ENCODE measurements around the gene EIPR1.

The EIPR1 gene

DNA sequence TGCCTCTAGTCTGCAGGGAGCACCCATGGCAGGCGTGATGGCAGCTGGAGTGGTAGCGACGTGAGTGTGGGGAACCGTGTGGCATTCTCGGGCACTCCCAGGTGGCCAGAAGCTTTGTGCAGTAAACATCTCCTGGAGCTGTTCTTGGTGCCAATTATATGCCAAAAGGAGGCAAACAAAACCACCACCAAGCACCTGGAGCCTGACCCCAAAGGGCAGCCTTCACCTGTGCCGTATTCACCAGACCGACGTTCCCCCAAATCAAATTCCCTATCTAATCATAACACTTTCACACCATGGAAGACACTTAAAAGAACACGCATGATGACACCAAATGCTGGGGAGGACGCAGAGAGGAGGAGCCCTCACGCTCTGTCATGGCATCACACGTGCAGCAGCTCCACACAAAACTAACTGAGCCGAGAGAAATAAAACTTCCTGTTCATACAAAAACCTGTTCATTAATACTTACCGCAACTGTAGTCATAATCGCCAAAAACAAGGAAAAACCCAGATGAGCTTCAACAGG lies 123.6 kb downstream of the EIPR1 start:
- Histone ChIP-seq H3K27ac (ENCODE audit: insufficient read depth, low read depth, low read length, poor library complexity, severe bottlenecking) (no peak overlapping the region), H3K36me3 (ENCODE audit: control insufficient read depth, insufficient read depth, low read length) (peaks cover 2% of the 10 kb centered on the region), H3K9me3 (ENCODE audit: control insufficient read depth, low read length) (no peaks in the 10 kb centered on the region), H3K4me1 (ENCODE audit: control insufficient read depth, insufficient read depth, low read length) (no peaks in the 10 kb centered on the region), H3K27me3 (ENCODE audit: control insufficient read depth, insufficient read depth, low read length, poor library complexity, severe bottlenecking) (no peaks in the 10 kb centered on the region), H3K4me3 (ENCODE audit: insufficient read depth, low read depth, low read length) (no peak overlapping the region)
- 89% methylated on average over 15 of the region's 15 CpGs for WGBS, 2 experiments

- Histone ChIP-seq H3K9me3 (ENCODE audit: control insufficient read depth, low read length) (no peaks in the 10 kb centered on the region), H3K4me3 (ENCODE audit: insufficient read depth, low read depth, low read length) (no peak overlapping the region), H3K4me1 (ENCODE audit: control insufficient read depth, insufficient read depth, low read length) (no peaks in the 10 kb centered on the region), H3K36me3 (ENCODE audit: control insufficient read depth, insufficient read depth, low read length) (peaks cover 6% of the 10 kb centered on the region), H3K27me3 (ENCODE audit: control insufficient read depth, insufficient read depth, low read length, poor library complexity, severe bottlenecking) (no peaks in the 10 kb centered on the region), H3K27ac (ENCODE audit: insufficient read depth, low read depth, low read length, poor library complexity, severe bottlenecking) (no peak overlapping the region)
- 92 to 93% methylated on average over 15 of the region's 15 CpGs for WGBS, 2 experiments
Measured at GRCh38 chr2:3251946-3252345, 125.7 kb downstream of the EIPR1 start.

GRCh38 chr2:3249476-3249962 lies 128.1 kb downstream of the EIPR1 start:
- 80 to 94% methylated on average over 2 of the region's 2 CpGs for WGBS, 2 experiments
- no peaks in the 10 kb centered on the region for H3K9me3 ChIP-seq (ENCODE audit: control insufficient read depth, low read length)
- H3K4me3 ChIP-seq (ENCODE audit: insufficient read depth, low read depth, low read length) = no peak overlapping the region
- no peaks in the 10 kb centered on the region for H3K27me3 ChIP-seq (ENCODE audit: control insufficient read depth, insufficient read depth, low read length, poor library complexity, severe bottlenecking)
- peaks cover 6% of the 10 kb centered on the region for H3K36me3 ChIP-seq (ENCODE audit: control insufficient read depth, insufficient read depth, low read length)
- no peak overlapping the region for H3K27ac ChIP-seq (ENCODE audit: insufficient read depth, low read depth, low read length, poor library complexity, severe bottlenecking)
- H3K4me1 ChIP-seq (ENCODE audit: control insufficient read depth, insufficient read depth, low read length) = no peaks in the 10 kb centered on the region

DNA sequence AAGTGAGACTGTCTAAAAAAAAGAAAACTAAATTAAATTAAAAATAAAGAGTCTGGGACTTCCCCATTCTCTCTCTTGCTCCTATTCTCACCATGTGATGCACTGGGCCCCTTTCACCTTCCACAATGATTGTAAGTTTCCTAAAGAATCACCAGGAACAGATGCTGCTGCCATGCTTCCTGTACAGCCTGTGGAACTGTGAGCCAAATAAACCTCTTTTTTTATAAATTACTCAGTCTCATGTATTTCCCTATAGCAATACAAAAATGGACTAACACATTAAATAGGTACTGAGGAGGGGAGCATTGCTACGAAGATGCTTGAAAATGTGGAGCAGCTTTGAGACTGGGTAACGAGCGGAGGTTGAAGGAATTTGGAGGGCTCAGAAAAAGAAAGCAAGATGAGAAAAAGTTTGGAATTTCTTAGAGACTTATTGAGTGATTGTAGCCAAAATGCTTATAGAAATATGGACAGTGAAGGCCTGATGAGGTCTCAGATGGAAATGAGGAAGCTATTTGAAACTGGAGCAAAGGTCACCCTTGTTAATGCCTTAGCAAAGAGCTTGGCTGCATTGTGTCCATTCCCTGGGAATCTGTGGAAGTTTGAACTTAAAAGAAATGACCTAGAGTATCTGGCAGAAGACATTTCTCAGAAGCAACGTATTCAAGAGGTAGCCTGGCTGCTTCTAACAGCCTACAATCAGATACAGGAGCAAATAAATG lies 128.7 kb downstream of the EIPR1 start:
- Histone ChIP-seq H3K36me3 (ENCODE audit: control insufficient read depth, insufficient read depth, low read length) (peaks cover 6% of the 10 kb centered on the region), H3K27me3 (ENCODE audit: control insufficient read depth, insufficient read depth, low read length, poor library complexity, severe bottlenecking) (no peaks in the 10 kb centered on the region), H3K4me3 (ENCODE audit: insufficient read depth, low read depth, low read length) (no peak overlapping the region), H3K27ac (ENCODE audit: insufficient read depth, low read depth, low read length, poor library complexity, severe bottlenecking) (no peak overlapping the region), H3K4me1 (ENCODE audit: control insufficient read depth, insufficient read depth, low read length) (no peaks in the 10 kb centered on the region), H3K9me3 (ENCODE audit: control insufficient read depth, low read length) (no peaks in the 10 kb centered on the region)
- 94 to 96% methylated on average over 4 of the region's 4 CpGs for WGBS, 2 experiments

DNA sequence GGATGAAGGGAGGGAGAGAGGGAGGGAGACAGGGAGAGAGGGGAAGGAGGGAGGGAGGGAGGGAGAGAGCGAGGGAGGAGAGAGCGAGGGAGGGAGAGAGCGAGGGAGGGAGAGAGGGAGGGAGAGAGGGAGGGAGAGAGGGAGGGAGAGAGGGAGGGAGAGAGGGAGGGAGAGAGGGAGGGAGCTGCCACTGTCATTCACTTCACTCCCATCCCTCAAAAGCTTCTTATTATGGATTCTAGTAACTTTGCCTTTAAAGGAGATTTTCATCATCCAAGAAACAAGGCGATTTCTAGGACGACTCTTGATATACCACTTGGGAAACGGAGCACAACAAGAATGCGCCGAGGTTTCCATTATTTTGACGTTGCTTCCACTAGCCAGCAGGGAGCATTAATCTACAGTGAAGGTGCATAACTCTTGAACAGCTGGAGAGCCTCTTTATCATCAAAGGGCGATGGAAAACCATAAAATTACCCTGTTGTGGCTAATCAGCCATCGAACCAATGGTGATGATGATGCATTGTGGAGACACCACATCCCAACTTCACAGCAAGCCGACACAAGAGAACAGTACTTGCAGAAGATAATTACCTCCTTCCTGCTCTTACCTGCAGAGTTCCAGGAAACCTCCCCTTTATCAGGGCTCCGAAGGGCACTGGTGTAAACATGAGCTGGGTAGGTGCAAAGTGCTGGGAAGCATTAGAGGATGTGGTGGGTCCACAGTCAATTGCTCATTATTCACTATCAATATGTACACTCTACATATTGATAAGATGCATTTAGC lies 130.5 kb downstream of the EIPR1 start:
- 80 to 85% methylated on average over 10 of the region's 13 CpGs for WGBS, 2 experiments
- no peaks in the 10 kb centered on the region for H3K27me3 ChIP-seq (ENCODE audit: control insufficient read depth, insufficient read depth, low read length, poor library complexity, severe bottlenecking)
- no peaks in the 10 kb centered on the region for H3K4me1 ChIP-seq (ENCODE audit: control insufficient read depth, insufficient read depth, low read length)
- H3K27ac ChIP-seq (ENCODE audit: insufficient read depth, low read depth, low read length, poor library complexity, severe bottlenecking) = no peak overlapping the region
- H3K36me3 ChIP-seq (ENCODE audit: control insufficient read depth, insufficient read depth, low read length) = peaks cover 6% of the 10 kb centered on the region
- no peak overlapping the region for H3K4me3 ChIP-seq (ENCODE audit: insufficient read depth, low read depth, low read length)
- H3K9me3 ChIP-seq (ENCODE audit: control insufficient read depth, low read length) = no peaks in the 10 kb centered on the region

- H3K36me3 ChIP-seq (ENCODE audit: control insufficient read depth, insufficient read depth, low read length) = peaks cover 6% of the 10 kb centered on the region
- no peak overlapping the region for H3K27ac ChIP-seq (ENCODE audit: insufficient read depth, low read depth, low read length, poor library complexity, severe bottlenecking)
- H3K27me3 ChIP-seq (ENCODE audit: control insufficient read depth, insufficient read depth, low read length, poor library complexity, severe bottlenecking) = no peaks in the 10 kb centered on the region
- H3K4me1 ChIP-seq (ENCODE audit: control insufficient read depth, insufficient read depth, low read length) = no peaks in the 10 kb centered on the region
- no peak overlapping the region for H3K4me3 ChIP-seq (ENCODE audit: insufficient read depth, low read depth, low read length)
- no peaks in the 10 kb centered on the region for H3K9me3 ChIP-seq (ENCODE audit: control insufficient read depth, low read length)
- WGBS, 2 experiments = 73 to 83% methylated on average over 4 of the region's 6 CpGs
Measured at GRCh38 chr2:3246406-3246805, 131.2 kb downstream of the EIPR1 start.

DNA sequence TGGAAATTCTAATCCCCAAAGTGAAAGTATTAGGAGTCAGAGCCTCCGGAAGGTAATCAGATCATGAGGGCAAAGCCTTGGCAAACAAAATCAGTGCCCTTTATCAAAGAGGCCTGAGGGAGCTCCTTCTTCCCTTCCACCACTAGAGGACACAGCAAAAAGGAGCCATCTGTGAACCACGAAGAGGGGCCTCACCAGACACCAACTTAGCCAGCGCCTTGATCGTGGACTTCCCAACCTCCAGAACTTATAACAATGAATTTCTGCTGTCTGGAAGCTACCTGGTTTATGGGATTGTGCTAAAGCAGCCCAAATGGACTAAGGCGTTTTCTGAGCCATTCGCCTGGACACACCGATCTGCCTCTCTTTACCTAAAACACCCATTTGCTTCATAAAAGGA lies 133.1 kb downstream of the EIPR1 start:
- no peaks in the 10 kb centered on the region for H3K4me1 ChIP-seq (ENCODE audit: control insufficient read depth, insufficient read depth, low read length)
- WGBS, 2 experiments = 95 to 97% methylated on average over 7 of the region's 7 CpGs
- H3K27ac ChIP-seq (ENCODE audit: insufficient read depth, low read depth, low read length, poor library complexity, severe bottlenecking) = no peak overlapping the region
- H3K4me3 ChIP-seq (ENCODE audit: insufficient read depth, low read depth, low read length) = no peak overlapping the region
- H3K9me3 ChIP-seq (ENCODE audit: control insufficient read depth, low read length) = no peaks in the 10 kb centered on the region
- no peaks in the 10 kb centered on the region for H3K27me3 ChIP-seq (ENCODE audit: control insufficient read depth, insufficient read depth, low read length, poor library complexity, severe bottlenecking)
- H3K36me3 ChIP-seq (ENCODE audit: control insufficient read depth, insufficient read depth, low read length) = peaks cover 4% of the 10 kb centered on the region

- Histone ChIP-seq H3K9me3 (ENCODE audit: control insufficient read depth, low read length) (no peaks in the 10 kb centered on the region), H3K27ac (ENCODE audit: insufficient read depth, low read depth, low read length, poor library complexity, severe bottlenecking) (no peak overlapping the region), H3K27me3 (ENCODE audit: control insufficient read depth, insufficient read depth, low read length, poor library complexity, severe bottlenecking) (no peaks in the 10 kb centered on the region), H3K36me3 (ENCODE audit: control insufficient read depth, insufficient read depth, low read length) (peaks cover 4% of the 10 kb centered on the region), H3K4me3 (ENCODE audit: insufficient read depth, low read depth, low read length) (no peak overlapping the region), H3K4me1 (ENCODE audit: control insufficient read depth, insufficient read depth, low read length) (no peaks in the 10 kb centered on the region)
- WGBS, 2 experiments = 72 to 74% methylated on average over 6 of the region's 6 CpGs
Measured at GRCh38 chr2:3243804-3244203, 133.8 kb downstream of the EIPR1 start.

DNA sequence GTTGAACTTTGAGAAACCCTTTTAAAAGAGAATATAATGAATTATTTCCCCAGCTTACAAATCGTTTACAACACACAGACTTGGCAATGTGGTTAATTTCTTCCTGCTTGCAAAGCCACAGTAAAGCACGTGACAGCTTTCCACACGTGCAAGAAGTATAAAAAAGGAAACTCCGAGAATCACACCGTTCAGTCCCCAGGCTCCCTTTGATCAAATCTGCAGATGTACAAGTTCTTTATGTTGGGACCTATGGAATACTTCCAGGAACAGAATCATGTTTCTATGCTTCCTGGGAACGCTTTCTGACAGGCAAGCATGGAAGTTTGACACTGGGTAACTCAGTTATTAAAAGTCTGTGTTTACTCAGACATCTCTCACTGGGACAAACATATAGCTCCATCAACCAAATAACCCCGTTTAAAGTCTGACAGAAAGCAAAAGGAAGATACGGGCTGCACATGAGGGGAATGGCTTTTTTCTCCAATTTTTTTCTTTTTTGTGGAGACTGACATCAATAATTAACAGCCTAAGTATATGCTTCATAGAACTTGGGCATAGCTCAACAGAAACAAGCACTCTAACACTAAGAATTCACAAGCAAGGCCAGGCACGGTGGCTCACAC lies 134.8 kb downstream of the EIPR1 start:
- H3K27ac ChIP-seq (ENCODE audit: insufficient read depth, low read depth, low read length, poor library complexity, severe bottlenecking) = no peak overlapping the region
- H3K9me3 ChIP-seq (ENCODE audit: control insufficient read depth, low read length) = no peaks in the 10 kb centered on the region
- H3K36me3 ChIP-seq (ENCODE audit: control insufficient read depth, insufficient read depth, low read length) = no peaks in the 10 kb centered on the region
- H3K4me3 ChIP-seq (ENCODE audit: insufficient read depth, low read depth, low read length) = no peak overlapping the region
- no peaks in the 10 kb centered on the region for H3K27me3 ChIP-seq (ENCODE audit: control insufficient read depth, insufficient read depth, low read length, poor library complexity, severe bottlenecking)
- 94 to 95% methylated on average over 9 of the region's 9 CpGs for WGBS, 2 experiments
- H3K4me1 ChIP-seq (ENCODE audit: control insufficient read depth, insufficient read depth, low read length) = no peaks in the 10 kb centered on the region

Data from ectodermal cell (in vitro differentiated cells).